ENCODE results near the gene VOPP1.

- TF ChIP-seq SUZ12 (IDR thresholded peaks at IDR 0.05; ENCODE audit: extremely low read depth, insufficient read depth, insufficient read length) (no peak), YY1 (IDR thresholded peaks at IDR 0.05; ENCODE audit: insufficient read depth, insufficient read length) (no peak), ZNF274 (IDR thresholded peaks at IDR 0.05; ENCODE audit: low read depth, low read length) (no peak)
Observed at GRCh38 chr7:55448526-55448925, 123.8 kb downstream of the VOPP1 start.

Data from NT2/D1 (cell line).